ENCODE measurements around the gene PGBD5.

PGBD5 gene

DNA sequence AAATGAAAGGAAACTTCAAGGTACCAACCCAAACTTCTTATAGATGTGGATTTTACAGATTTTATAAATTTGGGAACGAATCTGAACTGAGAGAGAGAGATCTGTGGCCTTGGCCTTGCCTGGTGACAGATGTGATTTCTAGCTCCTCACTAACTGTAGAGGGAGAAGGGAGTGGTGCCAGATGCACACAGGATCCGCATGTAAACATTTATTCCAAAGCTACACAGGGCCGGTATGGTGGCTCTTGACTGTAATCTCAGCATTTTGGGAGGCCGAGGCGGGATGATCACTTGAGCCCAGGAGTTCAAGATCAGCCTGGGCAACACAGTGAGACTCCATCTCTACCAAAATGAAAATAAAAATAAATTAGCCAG, 77.1 kb downstream of the PGBD5 start:
- no peaks in the 10 kb centered on the region for H3K4me1 ChIP-seq (ENCODE audit: insufficient read depth, low read length)

DNA sequence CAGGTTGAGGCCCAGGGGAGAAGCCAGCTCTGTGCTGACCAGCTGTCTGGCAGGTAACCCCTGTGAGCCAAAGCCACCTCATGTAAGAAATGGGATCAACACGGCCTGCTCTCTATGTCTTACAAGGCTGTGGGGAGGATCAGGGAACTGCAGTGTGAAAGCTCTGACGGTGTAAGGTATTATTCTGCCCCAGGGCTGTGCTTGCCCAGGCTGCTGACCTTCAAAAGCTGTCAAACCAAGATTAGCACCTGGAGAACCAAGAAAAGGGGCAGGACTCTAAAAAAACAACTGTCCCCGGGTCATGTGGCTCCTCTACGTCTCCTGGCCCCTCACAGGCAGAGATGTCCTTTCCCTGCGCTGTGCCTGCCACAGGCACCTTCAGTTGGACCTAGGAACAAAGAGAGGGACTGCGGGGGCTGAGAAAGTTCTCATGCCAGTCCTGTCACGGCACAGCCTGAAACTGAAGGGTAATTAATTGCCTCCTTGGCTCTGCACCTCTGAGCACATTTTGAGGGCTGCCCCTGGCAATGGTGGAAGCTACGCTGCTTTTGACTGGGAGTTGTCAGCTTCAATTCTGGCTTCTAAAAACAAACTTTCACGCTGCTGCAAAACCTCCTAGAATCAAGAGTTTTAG, 77.6 kb downstream of the PGBD5 start:
- no peaks in the 10 kb centered on the region for H3K9me3 ChIP-seq (ENCODE audit: control insufficient read depth, insufficient read depth, low read length)
- no peaks in the 10 kb centered on the region for H3K4me1 ChIP-seq (ENCODE audit: insufficient read depth, low read length)
- peaks cover 3% of the 10 kb centered on the region; the same call in 1 of the 2 replicates for H3K36me3 ChIP-seq (ENCODE audit: insufficient read depth, low read length)
- H3K9ac ChIP-seq (ENCODE audit: low read depth, low read length), result no peak overlapping the region

More for the DNA sequence above, 77.1 kb downstream of the PGBD5 start:
- no peaks in the 10 kb centered on the region for H3K9me3 ChIP-seq (ENCODE audit: control insufficient read depth, insufficient read depth, low read length)
- H3K9ac ChIP-seq (ENCODE audit: low read depth, low read length), result no peak overlapping the region
- peaks cover 3% of the 10 kb centered on the region; the same call in 1 of the 2 replicates for H3K36me3 ChIP-seq (ENCODE audit: insufficient read depth, low read length)

DNA sequence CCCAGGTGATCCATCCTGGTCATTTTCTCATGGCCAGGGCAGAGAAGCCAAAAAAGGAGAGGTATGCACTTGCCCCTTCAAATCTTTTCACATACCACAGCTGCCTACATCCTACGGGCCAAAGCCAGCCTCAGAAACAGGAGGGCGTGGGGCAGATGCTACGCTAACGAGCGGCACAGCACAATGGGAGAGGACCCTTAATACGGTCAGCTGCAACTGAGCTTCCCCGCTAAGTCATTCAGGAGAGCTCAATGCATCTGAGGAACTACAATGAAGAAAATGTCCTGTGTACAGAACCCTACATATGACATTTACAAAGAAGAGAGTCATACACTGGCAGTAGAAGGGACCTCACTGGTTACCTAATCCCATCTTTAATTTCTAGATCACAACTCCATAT, 78.2 kb downstream of the PGBD5 start:
- Histone ChIP-seq H3K9me3 (ENCODE audit: control insufficient read depth, insufficient read depth, low read length) (no peaks in the 10 kb centered on the region), H3K9ac (ENCODE audit: low read depth, low read length) (no peak overlapping the region), H3K4me1 (ENCODE audit: insufficient read depth, low read length) (no peaks in the 10 kb centered on the region), H3K36me3 (ENCODE audit: insufficient read depth, low read length) (peaks cover 3% of the 10 kb centered on the region; the same call in 1 of the 2 replicates)

DNA sequence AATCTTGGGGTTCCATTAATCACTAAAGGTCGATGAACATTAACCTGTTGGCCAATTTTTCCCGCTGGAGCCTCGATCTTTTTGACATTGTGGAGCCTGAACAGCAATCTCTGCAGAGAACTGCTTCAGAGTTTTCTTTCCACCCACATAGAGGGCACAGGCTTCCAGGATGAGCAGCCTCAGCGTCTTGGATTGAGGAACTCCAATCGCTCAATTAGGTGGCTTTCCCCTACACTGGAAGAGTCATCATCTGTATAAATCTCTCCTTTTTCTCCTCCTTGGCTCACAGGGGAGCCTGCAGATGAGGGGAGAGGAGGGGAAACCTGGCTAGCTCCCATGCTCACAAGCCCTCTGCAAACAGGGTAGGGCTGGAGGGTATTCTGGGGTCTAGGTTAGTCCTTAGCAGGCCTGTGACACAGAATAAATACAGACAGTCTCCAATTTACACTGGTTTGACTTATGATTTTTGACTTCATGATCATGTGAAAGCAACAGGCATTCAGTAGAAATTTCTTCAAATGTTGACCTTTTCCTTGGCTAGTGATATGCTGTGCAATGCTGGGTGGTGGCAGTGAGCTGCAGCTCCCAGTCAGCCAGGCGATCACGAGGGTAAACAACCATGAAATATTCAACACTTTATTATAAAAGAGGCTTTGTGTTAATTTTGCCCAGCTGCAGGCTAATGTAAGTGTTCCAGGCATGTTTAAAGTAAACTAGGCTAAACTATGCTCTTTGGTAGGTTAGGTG, 80.8 kb downstream of the PGBD5 start:
- H3K36me3 ChIP-seq (ENCODE audit: insufficient read depth, low read length), result peaks cover 2% of the 10 kb centered on the region; the same call in 1 of the 2 replicates
- H3K4me1 ChIP-seq (ENCODE audit: insufficient read depth, low read length), result peaks cover 4% of the 10 kb centered on the region; the same call in 1 of the 2 replicates
- no peaks in the 10 kb centered on the region for H3K9me3 ChIP-seq (ENCODE audit: control insufficient read depth, insufficient read depth, low read length)
- no peak overlapping the region for H3K9ac ChIP-seq (ENCODE audit: low read depth, low read length)

DNA sequence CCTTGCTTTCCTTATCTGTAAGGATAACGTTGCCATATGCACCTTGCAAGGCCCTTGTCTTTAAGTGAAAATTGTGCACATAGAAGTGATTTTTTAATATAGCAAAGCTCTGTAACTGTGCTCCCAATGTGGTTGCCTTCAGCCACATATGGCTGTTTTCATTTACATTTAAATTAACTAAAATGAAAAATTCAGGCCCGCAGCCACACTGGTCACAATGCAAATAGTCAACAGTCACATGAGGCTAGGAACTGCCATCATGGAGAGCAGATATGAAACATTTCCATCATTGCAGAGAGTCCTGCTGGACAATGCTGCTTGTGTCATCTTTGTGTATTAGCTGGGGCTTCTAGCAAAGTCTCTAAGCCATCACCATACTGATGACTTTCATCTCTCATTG, 83.4 kb downstream of the PGBD5 start:
- no peak overlapping the region for H3K9ac ChIP-seq (ENCODE audit: low read depth, low read length)
- no peaks in the 10 kb centered on the region for H3K36me3 ChIP-seq (ENCODE audit: insufficient read depth, low read length)
- no peaks in the 10 kb centered on the region for H3K9me3 ChIP-seq (ENCODE audit: control insufficient read depth, insufficient read depth, low read length)
- H3K4me1 ChIP-seq (ENCODE audit: insufficient read depth, low read length), result peaks cover 4% of the 10 kb centered on the region; the same call in 1 of the 2 replicates

DNA sequence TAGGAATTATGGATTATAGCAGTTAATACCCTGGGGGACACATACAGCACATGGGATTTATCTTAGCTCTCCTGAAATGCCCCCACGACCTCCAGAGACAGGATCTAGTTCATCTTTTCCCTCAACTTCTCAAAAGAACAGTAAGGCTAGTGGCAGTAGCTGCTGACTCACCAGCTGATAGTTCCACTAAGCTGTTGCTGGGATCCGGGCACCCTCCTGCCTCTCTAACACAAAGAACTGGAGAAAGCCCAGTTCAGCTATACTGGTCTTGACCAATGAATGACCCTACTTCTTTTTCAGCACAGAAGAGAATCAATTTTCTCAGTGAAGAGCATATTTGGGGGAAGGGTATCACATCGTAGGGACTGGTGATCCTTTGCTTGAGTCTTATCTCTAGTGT, 84.1 kb downstream of the PGBD5 start:
- Histone ChIP-seq H3K36me3 (ENCODE audit: insufficient read depth, low read length) (no peaks in the 10 kb centered on the region), H3K9ac (ENCODE audit: low read depth, low read length) (no peak overlapping the region), H3K4me1 (ENCODE audit: insufficient read depth, low read length) (peaks cover 4% of the 10 kb centered on the region; the same call in 1 of the 2 replicates), H3K9me3 (ENCODE audit: control insufficient read depth, insufficient read depth, low read length) (no peaks in the 10 kb centered on the region)

DNA sequence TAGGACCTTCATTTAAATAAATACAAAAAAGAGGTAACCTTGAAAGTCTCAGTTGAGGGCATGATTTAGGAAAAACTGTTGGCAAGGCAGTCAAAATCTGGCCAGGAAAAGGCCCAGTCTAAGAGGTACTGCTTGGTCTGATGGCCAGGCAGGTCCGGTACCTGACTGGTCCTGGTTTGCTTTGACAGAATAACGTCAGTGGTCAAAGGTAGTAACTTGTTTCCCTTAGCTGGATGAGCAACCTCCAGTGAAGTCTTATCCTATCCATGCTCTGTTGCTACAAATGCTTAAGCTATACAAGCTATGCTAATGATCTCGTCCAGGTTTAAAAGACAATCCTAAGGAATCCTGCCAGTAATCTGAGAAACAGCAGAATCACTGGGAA, 85.0 kb downstream of the PGBD5 start:
- no peaks in the 10 kb centered on the region for H3K9me3 ChIP-seq (ENCODE audit: control insufficient read depth, insufficient read depth, low read length)
- peaks cover 4% of the 10 kb centered on the region; the same call in 1 of the 2 replicates for H3K4me1 ChIP-seq (ENCODE audit: insufficient read depth, low read length)
- H3K36me3 ChIP-seq (ENCODE audit: insufficient read depth, low read length), result no peaks in the 10 kb centered on the region
- H3K9ac ChIP-seq (ENCODE audit: low read depth, low read length), result no peak overlapping the region

DNA sequence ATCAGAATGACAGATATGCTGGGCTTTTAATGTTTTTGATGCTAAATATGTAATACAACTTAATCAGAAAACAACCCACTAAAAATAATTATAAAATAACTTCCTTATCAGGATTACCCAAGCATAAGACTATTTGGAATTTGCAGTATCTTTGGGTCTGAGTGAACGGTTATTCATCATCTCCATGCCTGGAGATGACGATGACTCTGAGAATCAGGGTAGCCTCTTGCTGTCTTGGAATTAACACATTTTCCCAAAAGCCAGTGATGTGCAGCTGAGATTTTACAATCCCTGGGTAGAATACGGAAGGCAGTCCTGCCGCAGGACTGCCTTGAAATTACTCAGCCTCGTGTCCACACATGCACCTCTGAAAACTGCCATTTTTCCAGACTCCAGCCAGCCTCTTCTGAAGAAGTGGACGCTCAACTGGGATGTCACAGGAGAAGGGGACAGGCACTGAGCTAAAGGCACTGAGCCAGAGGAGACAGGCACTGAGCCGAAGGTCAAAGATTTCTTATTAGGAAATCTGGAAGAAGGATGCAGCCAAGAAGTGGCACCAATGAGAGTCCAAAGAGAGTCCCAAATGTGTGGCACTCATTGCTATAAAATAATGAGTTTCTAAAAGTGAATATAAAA, 85.5 kb downstream of the PGBD5 start:
- Histone ChIP-seq H3K9me3 (ENCODE audit: control insufficient read depth, insufficient read depth, low read length) (no peaks in the 10 kb centered on the region), H3K4me1 (ENCODE audit: insufficient read depth, low read length) (peaks cover 4% of the 10 kb centered on the region; the same call in 1 of the 2 replicates), H3K36me3 (ENCODE audit: insufficient read depth, low read length) (no peaks in the 10 kb centered on the region), H3K9ac (ENCODE audit: low read depth, low read length) (no peak overlapping the region)

DNA sequence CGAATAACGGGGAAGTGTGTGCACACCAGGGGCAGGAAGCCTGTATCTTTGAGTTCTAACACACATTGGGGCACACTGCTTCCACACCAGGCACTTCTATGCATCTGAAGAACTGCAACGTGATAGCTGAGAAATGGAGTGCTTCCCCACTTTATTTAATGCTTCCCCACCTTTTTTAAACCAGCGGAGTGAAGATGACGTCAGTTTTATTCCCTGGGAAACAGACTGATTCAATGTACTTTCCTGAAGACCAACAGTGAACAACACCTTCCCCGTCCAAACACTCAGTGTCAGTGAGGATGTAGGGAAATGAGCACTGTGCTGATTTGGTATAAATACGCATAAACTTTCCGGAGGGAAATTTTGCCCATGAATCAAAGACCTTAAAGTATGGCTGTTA, 87.1 kb downstream of the PGBD5 start:
- Histone ChIP-seq H3K9me3 (ENCODE audit: control insufficient read depth, insufficient read depth, low read length) (no peaks in the 10 kb centered on the region), H3K9ac (ENCODE audit: low read depth, low read length) (no peak overlapping the region), H3K36me3 (ENCODE audit: insufficient read depth, low read length) (no peaks in the 10 kb centered on the region), H3K4me1 (ENCODE audit: insufficient read depth, low read length) (peaks cover 4% of the 10 kb centered on the region; the same call in 1 of the 2 replicates)

DNA sequence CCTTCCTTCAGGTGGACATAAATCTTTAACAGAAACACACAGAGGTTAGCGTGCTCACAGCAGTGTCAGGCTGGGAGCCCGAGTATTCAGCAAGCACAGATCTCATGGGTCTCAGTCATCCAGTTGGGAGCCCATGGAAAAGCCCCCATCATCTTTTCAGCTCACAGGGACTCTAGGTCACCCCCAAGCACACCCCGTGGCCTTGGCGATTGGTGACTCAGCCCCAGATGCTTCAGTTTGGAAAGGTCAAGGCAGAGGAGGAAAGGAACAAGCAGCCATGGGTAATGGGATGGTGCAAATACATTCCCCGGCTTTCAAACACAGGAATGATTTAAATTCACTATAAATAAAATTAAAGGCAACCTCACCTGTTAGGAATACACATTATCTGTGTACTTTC, 88.9 kb downstream of the PGBD5 start:
- H3K9me3 ChIP-seq (ENCODE audit: control insufficient read depth, insufficient read depth, low read length), result no peaks in the 10 kb centered on the region
- no peak overlapping the region for H3K9ac ChIP-seq (ENCODE audit: low read depth, low read length)
- H3K36me3 ChIP-seq (ENCODE audit: insufficient read depth, low read length), result no peaks in the 10 kb centered on the region
- H3K4me1 ChIP-seq (ENCODE audit: insufficient read depth, low read length), result peaks cover 4% of the 10 kb centered on the region; the same call in 1 of the 2 replicates

DNA sequence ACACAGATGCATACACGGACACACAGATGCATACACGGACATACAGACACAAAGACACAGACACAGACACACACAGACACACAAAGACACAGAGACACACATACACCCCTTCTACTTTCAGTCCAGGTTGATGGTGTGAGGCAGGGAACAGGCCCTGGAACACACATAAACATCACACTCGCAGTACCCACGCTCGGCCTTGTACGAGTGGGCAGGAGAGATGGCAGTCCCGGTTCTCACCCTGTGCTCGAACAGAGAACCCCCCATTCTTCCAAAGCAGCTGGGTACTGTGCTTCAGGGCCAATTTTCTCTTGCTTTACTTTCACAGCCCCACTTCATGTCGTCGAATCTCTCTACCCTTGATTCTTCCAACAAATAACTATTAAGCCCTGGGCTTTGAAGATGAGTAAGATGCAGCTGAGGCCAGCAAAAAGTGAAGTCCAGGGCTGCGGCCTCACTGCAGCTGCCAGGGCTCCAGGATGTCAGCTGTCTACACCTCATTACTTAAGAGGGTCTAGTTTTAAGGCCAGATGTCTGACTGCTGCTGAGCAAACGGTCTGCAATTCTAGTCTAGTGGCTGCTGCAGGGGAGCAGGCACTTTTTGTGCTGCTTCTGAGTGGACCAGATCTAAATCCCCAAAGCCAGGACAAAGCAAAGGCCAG, 90.1 kb downstream of the PGBD5 start:
- H3K4me1 ChIP-seq (ENCODE audit: insufficient read depth, low read length), result peaks cover under 1% of the 10 kb centered on the region; the same call in 1 of the 2 replicates
- H3K9me3 ChIP-seq (ENCODE audit: control insufficient read depth, insufficient read depth, low read length), result no peaks in the 10 kb centered on the region
- no peak overlapping the region for H3K9ac ChIP-seq (ENCODE audit: low read depth, low read length)
- no peaks in the 10 kb centered on the region for H3K36me3 ChIP-seq (ENCODE audit: insufficient read depth, low read length)

DNA sequence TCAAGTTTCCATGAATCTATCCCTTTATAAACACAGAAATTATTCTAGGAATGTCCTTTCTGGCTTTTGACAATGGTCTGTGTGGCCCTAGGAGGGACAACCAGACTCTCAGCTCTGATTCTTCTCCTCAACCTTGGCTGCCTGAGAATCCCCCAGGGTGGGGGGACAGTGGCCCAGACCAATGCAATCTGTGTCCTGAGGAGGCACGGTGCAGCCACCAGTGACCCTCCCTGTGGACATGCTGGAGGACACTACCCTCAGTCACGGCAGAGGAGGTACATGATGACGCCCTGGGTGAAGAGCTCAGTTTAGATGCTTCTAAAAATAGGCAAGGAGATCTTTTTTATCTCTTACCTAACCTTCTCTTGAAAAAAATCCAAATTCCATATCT, 91.7 kb downstream of the PGBD5 start:
- no peaks in the 10 kb centered on the region for H3K9me3 ChIP-seq (ENCODE audit: control insufficient read depth, insufficient read depth, low read length)
- no peaks in the 10 kb centered on the region for H3K4me1 ChIP-seq (ENCODE audit: insufficient read depth, low read length)
- H3K9ac ChIP-seq (ENCODE audit: low read depth, low read length), result no peak overlapping the region
- H3K36me3 ChIP-seq (ENCODE audit: insufficient read depth, low read length), result no peaks in the 10 kb centered on the region

DNA sequence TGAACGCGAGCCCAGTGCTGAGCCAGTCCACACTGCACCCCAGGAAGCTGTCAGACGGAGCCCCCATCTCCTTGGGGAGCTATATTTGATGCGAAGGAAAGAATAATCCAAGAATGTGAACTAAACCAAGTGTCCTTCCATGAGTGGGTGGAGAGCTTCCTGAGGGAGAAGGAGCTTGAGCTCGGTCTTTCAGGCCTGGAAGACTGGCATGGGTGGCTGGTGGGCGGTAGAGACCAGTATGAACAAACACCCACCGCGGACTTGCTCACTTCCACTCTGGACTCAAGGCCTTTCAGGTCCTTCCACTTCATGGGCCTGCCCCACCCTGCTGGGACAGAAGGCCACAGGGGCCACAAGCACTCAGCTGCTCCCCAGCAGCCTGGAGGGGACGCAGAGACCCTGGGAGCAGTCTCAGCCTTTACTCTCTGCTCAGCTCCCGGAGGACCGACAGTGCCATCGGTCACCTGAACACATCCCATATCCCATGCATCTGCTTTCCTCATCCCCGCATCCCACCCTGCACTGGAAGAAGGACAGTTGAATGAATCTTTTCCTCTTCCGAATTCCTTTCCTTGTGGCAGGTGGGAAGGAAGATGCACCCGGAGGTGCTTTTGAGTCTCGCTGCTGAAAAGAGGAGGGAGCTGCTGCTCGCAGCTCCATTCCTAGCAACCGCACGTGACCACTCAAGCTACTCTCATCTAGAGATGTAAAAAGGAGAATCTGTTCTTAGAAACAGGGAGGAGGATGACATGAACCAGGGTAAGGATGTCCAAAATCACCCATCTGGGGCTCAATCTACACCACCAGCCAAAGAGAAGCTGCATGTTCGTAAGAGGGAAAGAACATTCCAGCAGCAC, 92.3 kb downstream of the PGBD5 start:
- no peak overlapping the region for H3K9ac ChIP-seq (ENCODE audit: low read depth, low read length)
- H3K4me1 ChIP-seq (ENCODE audit: insufficient read depth, low read length), result no peaks in the 10 kb centered on the region
- no peaks in the 10 kb centered on the region for H3K36me3 ChIP-seq (ENCODE audit: insufficient read depth, low read length)

More for the DNA sequence above, 92.3 kb downstream of the PGBD5 start:
- H3K9me3 ChIP-seq (ENCODE audit: control insufficient read depth, insufficient read depth, low read length), result no peaks in the 10 kb centered on the region

Measured in ES-I3 (cell line).